GM12878 (cell line): Measurements from ENCODE around the gene NTRK1. TPM values are rescaled to one million over a fixed set of nuclear protein-coding genes. Genes with fewer than 3 reads are reported as not detected.
A peak's percentile ranks its signal among the peaks of the same experiment; 100 is the strongest.

Experiments used
- ATAC-seq: fragments of 200-7000 bp; cut with Tn5 transposase; 3 replicates; pipeline ENCODE4 v1.9.1; 2020; ENCODE audit warnings: mild to moderate bottlenecking, moderate library complexity
- BruUV-seq: library from RNA; stranded (reverse); fragments of 400-500 nt; replicated peaks from 2 replicates; lab custom pipeline; 2021; lab: Mats Ljungman, UMichigan
- CTCF ChIA-PET: fragments of 300-600 bp; sonication (Branson Sonifier 250); formaldehyde crosslinking; extraction: SDS; loops from one replicate; lab custom pipeline; 2021; ENCODE audit warnings: inconsistent platforms; lab: Yijun Ruan, JAX
- POLR2A ChIA-PET: fragments of 350-600 bp; formaldehyde crosslinking; extraction: SDS; loops from one replicate; lab custom pipeline; 2021; ENCODE audit warnings: inconsistent platforms; lab: Charles Lee
- RAD21 ChIA-PET: fragments of 300-600 bp; sonication (Branson Sonifier 250); formaldehyde crosslinking; loops from one replicate; lab custom pipeline; 2023; ENCODE audit warnings: antibody characterized with exemption; ENCODE audit not compliant: unreplicated experiment; lab: Charles Lee
- SMC1A ChIA-PET: fragments of 300-600 bp; sonication (Branson Sonifier 250); formaldehyde crosslinking; loops from one replicate; lab custom pipeline; 2023; ENCODE audit not compliant: unreplicated experiment, uncharacterized antibody; lab: Charles Lee
- DNase-seq: peaks from one replicate; pipeline ENCODE4 v3.0.0-alpha.2; 2011; ENCODE audit warnings: low read depth, low spot score
- FAIRE-seq: peaks from 3 replicates; lab custom pipeline; 2011; peaks lifted over from hg19 to GRCh38; lab: Jason Lieb, UNC
- H2AFZ ChIP-seq: 2 replicates; pipeline ENCODE4 v1.6.0; 2011; ENCODE audit warnings: low read depth, low read length, control low read depth; ENCODE audit not compliant: control insufficient read depth
- H3K27ac ChIP-seq: 2 replicates; pipeline ENCODE4 v1.5.1; 2011; ENCODE audit warnings: control low read depth; ENCODE audit not compliant: control insufficient read depth, insufficient read depth
- H3K27me3 ChIP-seq, 2 experiments: replicated peaks in 1 of 2; 2 replicates each; pipeline versions ENCODE4 v1.6.0 to v1.6.1; 2011; ENCODE audit warnings: low read length in 1 of 2; ENCODE audit not compliant: control insufficient read depth in 2 of 2, insufficient read depth in 2 of 2
- H3K36me3 ChIP-seq, 2 experiments: 2 replicates each; pipeline ENCODE4 v1.5.1; 2011; ENCODE audit warnings: low read length in 1 of 2; ENCODE audit not compliant: control insufficient read depth in 2 of 2, insufficient read depth in 2 of 2
- H3K4me1 ChIP-seq: 2 replicates; pipeline ENCODE4 v1.6.1; 2011; ENCODE audit warnings: mild to moderate bottlenecking, low read length, moderate library complexity, mixed read lengths; ENCODE audit not compliant: control insufficient read depth, insufficient read depth
- H3K4me2 ChIP-seq: 2 replicates; pipeline ENCODE4 v1.6.0; 2011; ENCODE audit warnings: control low read depth; ENCODE audit not compliant: control insufficient read depth, insufficient read depth
- H3K4me3 ChIP-seq: fragments of 200-600 bp; sonication (generic); 2 replicates; pipeline ENCODE4 v1.5.1; 2016
- H3K79me2 ChIP-seq: 2 replicates; pipeline ENCODE4 v1.6.0; 2011; ENCODE audit warnings: low read length; ENCODE audit not compliant: control insufficient read depth, insufficient read depth
- H3K9ac ChIP-seq: 2 replicates; pipeline ENCODE4 v1.8.0; 2011; ENCODE audit warnings: low read length, control low read depth, mixed read lengths; ENCODE audit not compliant: control insufficient read depth, insufficient read depth
- H3K9me3 ChIP-seq: replicated peaks from 3 replicates; pipeline ENCODE4 v1.5.1; 2011; ENCODE audit warnings: mild to moderate bottlenecking, low read length; ENCODE audit not compliant: control insufficient read depth, insufficient read depth
- H4K20me1 ChIP-seq: 2 replicates; pipeline ENCODE4 v1.6.0; 2011; ENCODE audit not compliant: control insufficient read depth, insufficient read depth
- ASH2L ChIP-seq: fragments of 300-600, 200-600 bp; sonication (generic); IDR thresholded peaks from 2 replicates; pipeline ENCODE4 v1.6.1; 2017; ENCODE audit warnings: low read depth, mild to moderate bottlenecking, borderline replicate concordance
- CREB1 ChIP-seq: IDR thresholded peaks from 2 replicates; pipeline ENCODE4 v1.6.1; 2012; ENCODE audit warnings: low read depth, mild to moderate bottlenecking, inconsistent platforms
- CREM ChIP-seq: IDR thresholded peaks from 2 replicates; pipeline ENCODE4 v1.6.1; 2014; ENCODE audit warnings: antibody characterized with exemption, low read depth
- EED ChIP-seq: sonication (generic); IDR thresholded peaks from 2 replicates; pipeline ENCODE4 v1.6.1; 2016; ENCODE audit warnings: antibody characterized with exemption, low read depth
- MTA2 ChIP-seq: fragments of 450-650 bp; IDR thresholded peaks from 2 replicates; pipeline ENCODE4 v1.6.1; 2016; ENCODE audit warnings: low read depth, mild to moderate bottlenecking, moderate library complexity
- YY1 ChIP-seq: IDR thresholded peaks from 2 replicates; pipeline ENCODE4 v1.6.1; 2011; ENCODE audit warnings: low read depth, mild to moderate bottlenecking, low read length
- WGBS: methylation state at CpG from one replicate; pipeline ENCODE4 v1.1.6; 2016; ENCODE audit warnings: low lambda C conversion rate; ENCODE audit not compliant: insufficient replicate concordance, insufficient coverage; ENCODE audit errors: missing lambda C conversion rate; 5-methylcytosine and 5-hydroxymethylcytosine counted together
- in situ Hi-C: fragments of 300-500 bp; cut with MboI; formaldehyde crosslinking; loops from 9 replicates; pipeline ENCODE4 v1.14.3; 2018; ENCODE audit warnings: mixed read lengths
- intact Hi-C: fragments of 100-400 bp; cut with micrococcal nuclease; formaldehyde crosslinking; loops from one replicate; pipeline ENCODE4 v1.14.2; 2022; ENCODE audit not compliant: unreplicated experiment
- polyA plus RNA-seq, 11 experiments: library from polyadenylated mRNA; depleted of rRNA in 4 of 11; unstranded in 6 of 11; stranded (reverse) in 5 of 11; fragments of >200 nt; fragmentation: Nextera tagmentation in 4 of 11; fragmentation: Illumina TruSeq in 1 of 11; extraction: Ambion mirVana in 4 of 11; extraction: Trizol in 1 of 11; gene quantifications; 1 replicate in 1 of 11; 2 replicates in 10 of 11; pipeline versions ENCODE4 v1.2.1 to v1.2.3, GENCODE V29; 2011 to 2016; ENCODE audit warnings: inconsistent platforms in 2 of 11, missing spikeins in 2 of 11, low read depth in 1 of 11
- total RNA-seq, 4 experiments: library from RNA; depleted of rRNA in 3 of 4; stranded (reverse); fragments of >200 nt in 3 of 4; fragmentation: Illumina TruSeq in 1 of 4; extraction: Trizol in 1 of 4; gene quantifications; 2 replicates each; pipeline versions ENCODE4 v1.2.1 to v1.2.3, GENCODE V29; 2013 to 2021
- TF ChIP-seq, protein P1 (sequence below): IDR thresholded peaks from 2 replicates; pipeline ENCODE4 v1.6.1; 2012; ENCODE audit warnings: improper control_type of control experiment, low read depth, low read length; ENCODE audit not compliant: insufficient replicate concordance
- TF ChIP-seq, protein P2 (sequence below): fragments of 450-650 bp; IDR thresholded peaks from 2 replicates; pipeline ENCODE4 v1.6.1; 2017; ENCODE audit warnings: borderline replicate concordance
- TF ChIP-seq, protein P3 (sequence below): IDR thresholded peaks from 2 replicates; pipeline ENCODE4 v1.6.1; 2012; ENCODE audit warnings: low read length, inconsistent platforms
- TF ChIP-seq, protein P4 (sequence below): fragments of 450-650 bp; formaldehyde crosslinking; IDR thresholded peaks from 2 replicates; pipeline ENCODE4 v1.4.0; 2020; ENCODE audit warnings: mild to moderate bottlenecking, moderate library complexity

Gene NTRK1
- total and polyA plus RNA-seq, 10 of the 15 experiments (the other 5 are each of a cell fraction or from before 2014, with no cell fraction given), result 0.10 to 0.56 (median 0.40) TPM; not detected in 7

DNA sequence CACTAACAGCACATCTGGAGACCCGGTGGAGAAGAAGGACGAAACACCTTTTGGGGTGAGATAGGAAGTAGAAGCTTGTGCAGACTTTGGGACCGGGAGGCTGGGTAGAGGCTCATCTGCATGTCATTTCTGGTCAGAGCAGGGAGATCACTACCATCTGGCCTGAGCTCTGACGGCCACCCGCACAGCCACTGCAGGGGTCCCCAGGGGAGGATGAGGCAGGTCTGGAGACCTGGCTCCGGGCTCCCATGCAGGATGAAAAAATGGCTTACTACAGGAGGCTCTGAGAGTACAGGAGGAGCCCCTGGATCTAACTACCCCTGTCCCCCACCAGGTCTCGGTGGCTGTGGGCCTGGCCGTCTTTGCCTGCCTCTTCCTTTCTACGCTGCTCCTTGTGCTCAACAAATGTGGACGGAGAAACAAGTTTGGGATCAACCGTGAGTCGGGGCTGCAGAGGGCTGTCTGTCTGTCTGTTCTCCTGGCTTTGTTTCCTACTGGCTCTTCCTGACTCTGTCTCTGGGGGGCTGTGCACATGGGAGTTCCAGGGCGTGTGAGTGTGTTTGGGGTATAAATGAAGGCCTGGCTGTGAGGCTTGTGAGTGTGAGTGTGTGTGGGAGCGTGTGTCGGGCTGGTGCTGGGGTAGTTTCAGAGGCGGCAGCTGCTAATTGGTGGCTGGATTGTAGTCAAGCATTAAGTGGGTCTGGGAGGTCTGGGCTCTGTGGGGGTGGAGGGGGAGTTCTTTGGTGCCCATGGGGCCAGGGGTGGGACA lies 14.1 kb downstream of the NTRK1 start:
- Histone ChIP-seq H3K79me2 (no peaks in the 10 kb centered on the region), H3K27me3 (peaks cover 0 to 8% of the 10 kb centered on the region in 2 experiments; a peak in 3 of 4 replicates), H3K4me3 (no peak overlapping the region), H2AFZ (no peak overlapping the region), H3K27ac (no peak overlapping the region), H3K9ac (no peak overlapping the region), H3K9me3 (no peaks in the 10 kb centered on the region), H4K20me1 (no peaks in the 10 kb centered on the region), H3K36me3 (no peaks in the 10 kb centered on the region), H3K4me2 (no peak overlapping the region), H3K4me1 (no peaks in the 10 kb centered on the region)
- DNase-seq, result no peak
- POLR2A ChIA-PET, result no interaction called here
- WGBS, result 47% methylated on average over 16 of the region's 16 CpGs
- peak; percentile 18; the same call in 2 of the 3 replicates for ATAC-seq
- RAD21 ChIA-PET, result no interaction called here
- SMC1A ChIA-PET, result no interaction called here
- intact Hi-C loops (no loop called here), in situ Hi-C loops (no loop called here)
- CTCF ChIA-PET, result interaction anchor here (0.6 to 2.3 kb wide), 5 partner anchors 13 to 217 kb away, joined by 3 to 6 read pairs (median 5); no protein-coding TSS in a partner anchor
- FAIRE-seq, result no peak
- no TSS peak for BruUV-seq
- no peak for TF ChIP-seq CREB1
- TF ChIP-seq, protein P1, sequence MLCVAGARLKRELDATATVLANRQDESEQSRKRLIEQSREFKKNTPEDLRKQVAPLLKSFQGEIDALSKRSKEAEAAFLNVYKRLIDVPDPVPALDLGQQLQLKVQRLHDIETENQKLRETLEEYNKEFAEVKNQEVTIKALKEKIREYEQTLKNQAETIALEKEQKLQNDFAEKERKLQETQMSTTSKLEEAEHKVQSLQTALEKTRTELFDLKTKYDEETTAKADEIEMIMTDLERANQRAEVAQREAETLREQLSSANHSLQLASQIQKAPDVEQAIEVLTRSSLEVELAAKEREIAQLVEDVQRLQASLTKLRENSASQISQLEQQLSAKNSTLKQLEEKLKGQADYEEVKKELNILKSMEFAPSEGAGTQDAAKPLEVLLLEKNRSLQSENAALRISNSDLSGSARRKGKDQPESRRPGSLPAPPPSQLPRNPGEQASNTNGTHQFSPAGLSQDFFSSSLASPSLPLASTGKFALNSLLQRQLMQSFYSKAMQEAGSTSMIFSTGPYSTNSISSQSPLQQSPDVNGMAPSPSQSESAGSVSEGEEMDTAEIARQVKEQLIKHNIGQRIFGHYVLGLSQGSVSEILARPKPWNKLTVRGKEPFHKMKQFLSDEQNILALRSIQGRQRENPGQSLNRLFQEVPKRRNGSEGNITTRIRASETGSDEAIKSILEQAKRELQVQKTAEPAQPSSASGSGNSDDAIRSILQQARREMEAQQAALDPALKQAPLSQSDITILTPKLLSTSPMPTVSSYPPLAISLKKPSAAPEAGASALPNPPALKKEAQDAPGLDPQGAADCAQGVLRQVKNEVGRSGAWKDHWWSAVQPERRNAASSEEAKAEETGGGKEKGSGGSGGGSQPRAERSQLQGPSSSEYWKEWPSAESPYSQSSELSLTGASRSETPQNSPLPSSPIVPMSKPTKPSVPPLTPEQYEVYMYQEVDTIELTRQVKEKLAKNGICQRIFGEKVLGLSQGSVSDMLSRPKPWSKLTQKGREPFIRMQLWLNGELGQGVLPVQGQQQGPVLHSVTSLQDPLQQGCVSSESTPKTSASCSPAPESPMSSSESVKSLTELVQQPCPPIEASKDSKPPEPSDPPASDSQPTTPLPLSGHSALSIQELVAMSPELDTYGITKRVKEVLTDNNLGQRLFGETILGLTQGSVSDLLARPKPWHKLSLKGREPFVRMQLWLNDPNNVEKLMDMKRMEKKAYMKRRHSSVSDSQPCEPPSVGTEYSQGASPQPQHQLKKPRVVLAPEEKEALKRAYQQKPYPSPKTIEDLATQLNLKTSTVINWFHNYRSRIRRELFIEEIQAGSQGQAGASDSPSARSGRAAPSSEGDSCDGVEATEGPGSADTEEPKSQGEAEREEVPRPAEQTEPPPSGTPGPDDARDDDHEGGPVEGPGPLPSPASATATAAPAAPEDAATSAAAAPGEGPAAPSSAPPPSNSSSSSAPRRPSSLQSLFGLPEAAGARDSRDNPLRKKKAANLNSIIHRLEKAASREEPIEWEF, result no peak
- TF ChIP-seq, protein P2, sequence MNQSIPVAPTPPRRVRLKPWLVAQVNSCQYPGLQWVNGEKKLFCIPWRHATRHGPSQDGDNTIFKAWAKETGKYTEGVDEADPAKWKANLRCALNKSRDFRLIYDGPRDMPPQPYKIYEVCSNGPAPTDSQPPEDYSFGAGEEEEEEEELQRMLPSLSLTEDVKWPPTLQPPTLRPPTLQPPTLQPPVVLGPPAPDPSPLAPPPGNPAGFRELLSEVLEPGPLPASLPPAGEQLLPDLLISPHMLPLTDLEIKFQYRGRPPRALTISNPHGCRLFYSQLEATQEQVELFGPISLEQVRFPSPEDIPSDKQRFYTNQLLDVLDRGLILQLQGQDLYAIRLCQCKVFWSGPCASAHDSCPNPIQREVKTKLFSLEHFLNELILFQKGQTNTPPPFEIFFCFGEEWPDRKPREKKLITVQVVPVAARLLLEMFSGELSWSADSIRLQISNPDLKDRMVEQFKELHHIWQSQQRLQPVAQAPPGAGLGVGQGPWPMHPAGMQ, result no peak
- TF ChIP-seq MTA2, result no peak
- no peak for TF ChIP-seq CREM
- TF ChIP-seq YY1, result no peak
- TF ChIP-seq, protein P3, sequence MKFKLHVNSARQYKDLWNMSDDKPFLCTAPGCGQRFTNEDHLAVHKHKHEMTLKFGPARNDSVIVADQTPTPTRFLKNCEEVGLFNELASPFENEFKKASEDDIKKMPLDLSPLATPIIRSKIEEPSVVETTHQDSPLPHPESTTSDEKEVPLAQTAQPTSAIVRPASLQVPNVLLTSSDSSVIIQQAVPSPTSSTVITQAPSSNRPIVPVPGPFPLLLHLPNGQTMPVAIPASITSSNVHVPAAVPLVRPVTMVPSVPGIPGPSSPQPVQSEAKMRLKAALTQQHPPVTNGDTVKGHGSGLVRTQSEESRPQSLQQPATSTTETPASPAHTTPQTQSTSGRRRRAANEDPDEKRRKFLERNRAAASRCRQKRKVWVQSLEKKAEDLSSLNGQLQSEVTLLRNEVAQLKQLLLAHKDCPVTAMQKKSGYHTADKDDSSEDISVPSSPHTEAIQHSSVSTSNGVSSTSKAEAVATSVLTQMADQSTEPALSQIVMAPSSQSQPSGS, result no peak
- no peak for TF ChIP-seq EED
- TF ChIP-seq, protein P4, sequence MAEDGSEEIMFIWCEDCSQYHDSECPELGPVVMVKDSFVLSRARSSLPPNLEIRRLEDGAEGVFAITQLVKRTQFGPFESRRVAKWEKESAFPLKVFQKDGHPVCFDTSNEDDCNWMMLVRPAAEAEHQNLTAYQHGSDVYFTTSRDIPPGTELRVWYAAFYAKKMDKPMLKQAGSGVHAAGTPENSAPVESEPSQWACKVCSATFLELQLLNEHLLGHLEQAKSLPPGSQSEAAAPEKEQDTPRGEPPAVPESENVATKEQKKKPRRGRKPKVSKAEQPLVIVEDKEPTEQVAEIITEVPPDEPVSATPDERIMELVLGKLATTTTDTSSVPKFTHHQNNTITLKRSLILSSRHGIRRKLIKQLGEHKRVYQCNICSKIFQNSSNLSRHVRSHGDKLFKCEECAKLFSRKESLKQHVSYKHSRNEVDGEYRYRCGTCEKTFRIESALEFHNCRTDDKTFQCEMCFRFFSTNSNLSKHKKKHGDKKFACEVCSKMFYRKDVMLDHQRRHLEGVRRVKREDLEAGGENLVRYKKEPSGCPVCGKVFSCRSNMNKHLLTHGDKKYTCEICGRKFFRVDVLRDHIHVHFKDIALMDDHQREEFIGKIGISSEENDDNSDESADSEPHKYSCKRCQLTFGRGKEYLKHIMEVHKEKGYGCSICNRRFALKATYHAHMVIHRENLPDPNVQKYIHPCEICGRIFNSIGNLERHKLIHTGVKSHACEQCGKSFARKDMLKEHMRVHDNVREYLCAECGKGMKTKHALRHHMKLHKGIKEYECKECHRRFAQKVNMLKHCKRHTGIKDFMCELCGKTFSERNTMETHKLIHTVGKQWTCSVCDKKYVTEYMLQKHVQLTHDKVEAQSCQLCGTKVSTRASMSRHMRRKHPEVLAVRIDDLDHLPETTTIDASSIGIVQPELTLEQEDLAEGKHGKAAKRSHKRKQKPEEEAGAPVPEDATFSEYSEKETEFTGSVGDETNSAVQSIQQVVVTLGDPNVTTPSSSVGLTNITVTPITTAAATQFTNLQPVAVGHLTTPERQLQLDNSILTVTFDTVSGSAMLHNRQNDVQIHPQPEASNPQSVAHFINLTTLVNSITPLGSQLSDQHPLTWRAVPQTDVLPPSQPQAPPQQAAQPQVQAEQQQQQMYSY (CRISPR knock-in tag), result no peak
- TF ChIP-seq ASH2L, result no peak
